Mesendoderm (in vitro differentiated cells): Measurements from ENCODE around the gene RAPGEF2.
"Not testable (repeated sequence)": the region's sequence is repeated elsewhere in the genome, so short reads cannot be mapped to it uniquely, and the experiment has no call there.

Experiments
- DNase-seq: peaks from one replicate; pipeline ENCODE4 v3.0.0; 2013
- H2AK5ac ChIP-seq: 2 replicates; pipeline ENCODE4 v1.6.1; 2013; ENCODE audit warnings: low read length, inconsistent platforms
- H2BK120ac ChIP-seq: 2 replicates; pipeline ENCODE4 v1.6.1; 2013; ENCODE audit warnings: low read depth, mild to moderate bottlenecking, low read length, moderate library complexity, mixed read lengths
- H2BK15ac ChIP-seq: replicated peaks from 2 replicates; pipeline ENCODE4 v1.6.1; 2013; ENCODE audit warnings: low read depth, mild to moderate bottlenecking, moderate library complexity
- H2BK5ac ChIP-seq: 2 replicates; pipeline ENCODE4 v1.6.1; 2013; ENCODE audit warnings: low read length, inconsistent platforms
- H3K18ac ChIP-seq: 2 replicates; pipeline ENCODE4 v1.6.1; 2013; ENCODE audit warnings: mild to moderate bottlenecking, low read length, mixed read lengths
- H3K23ac ChIP-seq: one replicate; pipeline ENCODE4 v1.6.1; 2013; ENCODE audit warnings: low read length
- H3K27ac ChIP-seq: 2 replicates; pipeline ENCODE4 v1.5.1; 2013; ENCODE audit warnings: low read depth, mild to moderate bottlenecking, inconsistent platforms, low read length, moderate library complexity
- H3K27me3 ChIP-seq: 2 replicates; pipeline ENCODE4 v1.6.1; 2013; ENCODE audit warnings: low read length, control low read depth, mild to moderate bottlenecking, inconsistent platforms; ENCODE audit not compliant: insufficient read depth, poor library complexity
- H3K36me3 ChIP-seq: 2 replicates; pipeline ENCODE4 v1.6.1; 2013; ENCODE audit warnings: low read length, inconsistent platforms; ENCODE audit not compliant: control insufficient read depth, insufficient read depth
- H3K4ac ChIP-seq: one replicate; pipeline ENCODE4 v1.6.1; 2013; ENCODE audit warnings: low read depth, mild to moderate bottlenecking, low read length, moderate library complexity
- H3K4me1 ChIP-seq: 2 replicates; pipeline ENCODE4 v1.6.1; 2013; ENCODE audit warnings: low read depth, low read length, inconsistent platforms; ENCODE audit not compliant: control insufficient read depth
- H3K4me2 ChIP-seq: 2 replicates; pipeline ENCODE4 v1.6.1; 2013; ENCODE audit warnings: low read length
- H3K4me3 ChIP-seq: 2 replicates; pipeline ENCODE4 v1.5.1; 2013; ENCODE audit warnings: mild to moderate bottlenecking, low read length
- H3K56ac ChIP-seq: one replicate; pipeline ENCODE4 v1.6.1; 2013; ENCODE audit warnings: low read length
- H3K79me1 ChIP-seq: 2 replicates; pipeline ENCODE4 v1.6.1; 2013; ENCODE audit warnings: low read length, inconsistent platforms
- H3K79me2 ChIP-seq: 2 replicates; pipeline ENCODE4 v1.6.1; 2013; ENCODE audit warnings: mild to moderate bottlenecking, low read length; ENCODE audit not compliant: control insufficient read depth, insufficient read depth
- H3K9ac ChIP-seq: 2 replicates; pipeline ENCODE4 v1.6.1; 2013; ENCODE audit warnings: low read length, inconsistent platforms
- H4K5ac ChIP-seq: one replicate; pipeline ENCODE4 v1.6.1; 2013; ENCODE audit warnings: low read length
- H4K8ac ChIP-seq: one replicate; pipeline ENCODE4 v1.6.1; 2013; ENCODE audit warnings: low read depth, mild to moderate bottlenecking, control low read depth, low read length, moderate library complexity
- WGBS: extraction: QIAGEN DNeasy Blood & Tissue Kit; methylation state at CpG from one replicate; pipeline ENCODE4 v1.1.7; 2013; ENCODE audit warnings: low lambda C conversion rate, missing lambda C conversion rate; ENCODE audit not compliant: insufficient coverage; ENCODE audit errors: extremely low coverage; 5-methylcytosine and 5-hydroxymethylcytosine counted together

Gene RAPGEF2

DNA sequence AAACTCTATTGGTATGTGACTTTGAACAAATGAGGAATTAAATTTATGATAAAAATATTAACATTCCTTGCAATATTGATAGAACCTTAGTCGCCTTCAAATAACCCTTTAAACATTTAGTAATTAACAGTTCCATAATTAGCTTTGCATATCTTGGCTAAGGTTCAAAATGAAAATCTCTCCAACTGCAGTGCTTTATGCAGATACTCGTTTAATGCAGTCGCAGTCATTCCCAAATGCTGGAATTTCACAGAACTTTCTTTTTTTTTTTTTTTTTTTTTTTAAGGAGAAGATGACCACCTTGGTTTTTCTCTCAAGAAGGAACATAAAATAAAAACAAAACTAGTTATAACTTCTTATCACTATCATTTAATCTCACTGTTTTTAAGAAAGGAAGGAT is 5.2 kb downstream of the RAPGEF2 start:
- Histone ChIP-seq H3K27me3 (no peaks in the 10 kb centered on the region), H3K9ac (no peak overlapping the region), H3K18ac (no peak overlapping the region), H3K56ac (no peak overlapping the region), H3K4me2 (no peak overlapping the region), H3K27ac (no peak overlapping the region), H3K4ac (no peak overlapping the region), H3K4me3 (no peak overlapping the region), H4K8ac (no peak overlapping the region), H3K79me2 (peaks cover 63% of the 10 kb centered on the region), H4K5ac (no peak overlapping the region), H2BK5ac (no peak overlapping the region), H2BK15ac (no peak overlapping the region), H3K23ac (no peak overlapping the region), H3K4me1 (peaks cover 2% of the 10 kb centered on the region), H3K36me3 (no peaks in the 10 kb centered on the region), H2BK120ac (no peak overlapping the region), H2AK5ac (no peak overlapping the region), H3K79me1 (peaks cover 6% of the 10 kb centered on the region)
- no peak for DNase-seq
- WGBS: no CpG with 5 or more reads among the region's 3 CpGs

GRCh38 chr4:159110961-159111360 is 8.1 kb downstream of the RAPGEF2 start:
- Histone ChIP-seq H3K56ac (no peak overlapping the region), H3K4me1 (peaks cover 2% of the 10 kb centered on the region), H2BK120ac (no peak overlapping the region), H3K79me1 (peaks cover 6% of the 10 kb centered on the region), H4K8ac (no peak overlapping the region), H3K23ac (no peak overlapping the region), H3K27me3 (no peaks in the 10 kb centered on the region), H3K4ac (no peak overlapping the region), H4K5ac (no peak overlapping the region), H2AK5ac (no peak overlapping the region), H3K9ac (no peak overlapping the region), H3K4me2 (no peak overlapping the region), H3K27ac (no peak overlapping the region), H2BK5ac (no peak overlapping the region), H3K36me3 (no peaks in the 10 kb centered on the region), H3K79me2 (peaks cover 52% of the 10 kb centered on the region), H3K18ac (no peak overlapping the region), H2BK15ac (no peak overlapping the region), H3K4me3 (no peak overlapping the region)
- WGBS: no CpG with 5 or more reads among the region's 5 CpGs
- DNase-seq: no peak

GRCh38 chr4:159111416-159111815 is 8.5 kb downstream of the RAPGEF2 start:
- Histone ChIP-seq H2AK5ac (no peak overlapping the region), H2BK5ac (no peak overlapping the region), H3K18ac (no peak overlapping the region), H3K36me3 (no peaks in the 10 kb centered on the region), H3K4me1 (peaks cover 2% of the 10 kb centered on the region), H3K4ac (no peak overlapping the region), H3K56ac (no peak overlapping the region), H3K27ac (no peak overlapping the region), H4K5ac (no peak overlapping the region), H2BK15ac (peak overlapping the region; percentile 45), H3K23ac (no peak overlapping the region), H3K27me3 (no peaks in the 10 kb centered on the region), H3K4me2 (no peak overlapping the region), H3K4me3 (no peak overlapping the region), H3K9ac (no peak overlapping the region), H2BK120ac (no peak overlapping the region), H3K79me2 (peaks cover 49% of the 10 kb centered on the region), H3K79me1 (peaks cover 6% of the 10 kb centered on the region), H4K8ac (no peak overlapping the region)
- no CpG with 5 or more reads among the region's 4 CpGs for WGBS
- DNase-seq: no peak

DNA sequence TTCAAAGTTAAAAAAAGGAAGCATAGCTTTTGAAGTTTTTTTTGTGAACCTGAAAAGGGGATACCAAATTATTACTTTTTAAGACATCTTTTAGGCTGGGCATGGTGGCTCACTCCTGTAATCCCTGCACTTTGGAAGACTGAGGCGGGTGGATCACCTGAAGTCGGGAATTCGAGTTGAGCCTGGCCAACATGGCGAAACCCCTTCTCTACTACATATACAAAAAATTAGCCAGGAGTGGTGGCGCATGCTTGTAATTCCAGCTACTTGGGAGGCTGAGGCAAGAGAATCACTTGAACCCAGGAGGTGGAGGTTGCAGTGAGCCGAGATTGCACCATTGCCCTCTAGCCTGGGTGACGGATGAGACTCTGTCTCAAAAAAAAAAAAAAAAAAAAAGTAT is 10.5 kb downstream of the RAPGEF2 start:
- H3K18ac ChIP-seq, H3K4me1 ChIP-seq, H3K4ac ChIP-seq, H2BK15ac ChIP-seq, H2AK5ac ChIP-seq, H2BK120ac ChIP-seq, H3K36me3 ChIP-seq, H3K4me2 ChIP-seq, H4K8ac ChIP-seq, H3K27ac ChIP-seq, H3K27me3 ChIP-seq, DNase-seq, H3K56ac ChIP-seq, H3K4me3 ChIP-seq, H2BK5ac ChIP-seq, H4K5ac ChIP-seq, H3K23ac ChIP-seq, H3K9ac ChIP-seq: not testable (repeated sequence)
- Histone ChIP-seq H3K79me2 (peaks cover 50% of the 10 kb centered on the region), H3K79me1 (peaks cover 11% of the 10 kb centered on the region)
- no CpG with 5 or more reads among the region's 7 CpGs for WGBS

DNA sequence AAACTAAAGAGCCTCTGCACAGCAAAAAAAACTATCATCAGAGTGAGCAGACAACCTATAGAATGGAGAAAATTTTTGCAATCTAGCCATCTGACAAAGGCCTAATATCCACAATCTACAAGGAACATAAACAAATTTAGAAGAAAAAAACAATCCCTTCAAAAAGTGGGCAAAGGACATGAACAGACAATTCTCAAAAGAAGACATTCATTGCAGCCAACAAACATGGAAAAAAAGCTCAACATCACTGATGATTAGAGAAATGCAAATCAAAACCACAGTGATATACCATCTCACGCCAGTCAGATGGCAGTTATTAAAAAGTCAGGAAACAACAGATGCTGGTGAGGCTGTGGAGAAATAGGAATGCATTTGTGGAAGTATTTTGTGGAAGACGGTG is 13.2 kb downstream of the RAPGEF2 start:
- H3K9ac ChIP-seq, H3K27me3 ChIP-seq, H4K5ac ChIP-seq, H3K27ac ChIP-seq, H3K56ac ChIP-seq, H2BK5ac ChIP-seq, H2BK15ac ChIP-seq, H3K4me1 ChIP-seq, H3K79me1 ChIP-seq, H2BK120ac ChIP-seq, H3K4me3 ChIP-seq, H3K4me2 ChIP-seq, DNase-seq, H3K23ac ChIP-seq, H4K8ac ChIP-seq, H2AK5ac ChIP-seq, H3K4ac ChIP-seq, H3K18ac ChIP-seq, H3K36me3 ChIP-seq: not testable (repeated sequence)
- peaks cover 39% of the 10 kb centered on the region for H3K79me2 ChIP-seq
- WGBS: no CpG with 5 or more reads among the region's 2 CpGs

- H3K23ac ChIP-seq, DNase-seq, H3K79me1 ChIP-seq, H3K4me3 ChIP-seq, H3K4me2 ChIP-seq, H3K27ac ChIP-seq, H4K8ac ChIP-seq, H3K4me1 ChIP-seq, H3K27me3 ChIP-seq, H2BK5ac ChIP-seq, H2BK120ac ChIP-seq, H3K18ac ChIP-seq, H3K56ac ChIP-seq, H3K36me3 ChIP-seq, H3K4ac ChIP-seq, H3K9ac ChIP-seq, H4K5ac ChIP-seq, H2AK5ac ChIP-seq, H2BK15ac ChIP-seq: not testable (repeated sequence)
- peaks cover 38% of the 10 kb centered on the region for H3K79me2 ChIP-seq
Measured at GRCh38 chr4:159116693-159117092, 13.8 kb downstream of the RAPGEF2 start.
